ENCODE results near the gene ZNF407. TPM values are rescaled to one million over a fixed set of nuclear protein-coding genes. Genes with fewer than 3 reads are reported as not detected.

Gene ZNF407
- total and polyA plus RNA-seq, 7 donors, result 2.4 to 10.2 (median 7.9) TPM

DNA sequence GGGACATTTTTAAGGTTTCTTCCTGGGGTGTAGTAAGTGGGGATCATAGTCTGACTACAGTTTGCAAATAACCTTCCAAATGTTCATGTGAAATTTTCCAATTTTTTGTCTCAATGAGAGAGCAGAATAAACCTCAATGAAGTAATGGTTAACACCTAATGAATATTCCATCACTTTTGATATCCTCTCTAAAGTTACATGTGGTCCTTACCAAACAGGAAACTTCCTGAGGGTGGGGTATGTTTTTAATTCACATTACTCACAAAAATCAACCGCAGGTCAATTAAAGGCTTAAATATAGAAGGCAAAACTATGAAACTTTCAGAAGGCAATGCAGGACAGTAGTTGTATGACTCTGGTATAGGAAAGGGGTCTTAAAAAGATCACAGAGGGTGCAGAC is 13.2 kb downstream of the ZNF407 start:
- DNase-seq (no peak), ATAC-seq (no peak)
- TF ChIP-seq, protein P1, sequence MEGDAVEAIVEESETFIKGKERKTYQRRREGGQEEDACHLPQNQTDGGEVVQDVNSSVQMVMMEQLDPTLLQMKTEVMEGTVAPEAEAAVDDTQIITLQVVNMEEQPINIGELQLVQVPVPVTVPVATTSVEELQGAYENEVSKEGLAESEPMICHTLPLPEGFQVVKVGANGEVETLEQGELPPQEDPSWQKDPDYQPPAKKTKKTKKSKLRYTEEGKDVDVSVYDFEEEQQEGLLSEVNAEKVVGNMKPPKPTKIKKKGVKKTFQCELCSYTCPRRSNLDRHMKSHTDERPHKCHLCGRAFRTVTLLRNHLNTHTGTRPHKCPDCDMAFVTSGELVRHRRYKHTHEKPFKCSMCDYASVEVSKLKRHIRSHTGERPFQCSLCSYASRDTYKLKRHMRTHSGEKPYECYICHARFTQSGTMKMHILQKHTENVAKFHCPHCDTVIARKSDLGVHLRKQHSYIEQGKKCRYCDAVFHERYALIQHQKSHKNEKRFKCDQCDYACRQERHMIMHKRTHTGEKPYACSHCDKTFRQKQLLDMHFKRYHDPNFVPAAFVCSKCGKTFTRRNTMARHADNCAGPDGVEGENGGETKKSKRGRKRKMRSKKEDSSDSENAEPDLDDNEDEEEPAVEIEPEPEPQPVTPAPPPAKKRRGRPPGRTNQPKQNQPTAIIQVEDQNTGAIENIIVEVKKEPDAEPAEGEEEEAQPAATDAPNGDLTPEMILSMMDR (IDR thresholded peaks at IDR 0.05), result no peak
- Histone ChIP-seq H3K4me1 (peaks cover 6% of the 10 kb centered on the region), H3K9me3 (no peaks in the 10 kb centered on the region), H3K27ac (no peak overlapping the region), H3K36me3 (ENCODE audit: insufficient read depth in 1 of 2, low read depth in 1 of 2) (no peaks in the 10 kb centered on the region), H3K4me3 (no peak overlapping the region), H3K27me3 (ENCODE audit: insufficient read depth in 3 of 3, low read length in 2 of 3) (no peaks in the 10 kb centered on the region)
- intact Hi-C loops (cut with DNase I), result no loop called here
- WGBS, 3 donors, result 71 to 85% (median 79%) methylated on average over 1 of the region's 1 CpG

DNA sequence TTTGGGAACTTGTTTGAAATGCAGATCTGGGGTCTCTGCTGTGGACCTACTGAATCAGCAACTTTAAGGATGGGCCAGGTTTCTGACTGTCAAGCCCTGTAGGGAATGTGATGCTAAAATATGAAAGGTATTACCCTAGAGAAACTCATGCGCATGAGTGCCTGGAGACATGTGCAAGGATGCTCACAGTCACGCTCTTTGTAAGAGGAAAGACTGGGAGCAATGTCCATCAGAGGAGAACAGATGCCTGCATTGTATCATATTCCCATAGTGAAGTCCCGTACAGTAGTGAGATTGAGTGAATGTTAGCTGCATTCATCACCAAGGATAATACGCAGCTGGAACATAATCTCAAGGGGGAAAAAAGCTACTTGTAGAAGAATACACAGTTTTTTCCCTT is 14.1 kb downstream of the ZNF407 start:
- ATAC-seq, result no peak
- H3K4me3 ChIP-seq, result no peak overlapping the region
- WGBS, 3 donors, result 65 to 68% (median 68%) methylated on average over 4 of the region's 4 CpGs
- H3K36me3 ChIP-seq (ENCODE audit: insufficient read depth in 1 of 2, low read depth in 1 of 2), result no peaks in the 10 kb centered on the region
- TF ChIP-seq, protein P1 (IDR thresholded peaks at IDR 0.05), result no peak
- no peak for DNase-seq
- H3K27ac ChIP-seq, result no peak overlapping the region
- peaks cover 6% of the 10 kb centered on the region for H3K4me1 ChIP-seq
- no peaks in the 10 kb centered on the region for H3K9me3 ChIP-seq
- intact Hi-C loops (cut with DNase I), result no loop called here
- H3K27me3 ChIP-seq (ENCODE audit: insufficient read depth in 3 of 3, low read length in 2 of 3), result no peaks in the 10 kb centered on the region

DNA sequence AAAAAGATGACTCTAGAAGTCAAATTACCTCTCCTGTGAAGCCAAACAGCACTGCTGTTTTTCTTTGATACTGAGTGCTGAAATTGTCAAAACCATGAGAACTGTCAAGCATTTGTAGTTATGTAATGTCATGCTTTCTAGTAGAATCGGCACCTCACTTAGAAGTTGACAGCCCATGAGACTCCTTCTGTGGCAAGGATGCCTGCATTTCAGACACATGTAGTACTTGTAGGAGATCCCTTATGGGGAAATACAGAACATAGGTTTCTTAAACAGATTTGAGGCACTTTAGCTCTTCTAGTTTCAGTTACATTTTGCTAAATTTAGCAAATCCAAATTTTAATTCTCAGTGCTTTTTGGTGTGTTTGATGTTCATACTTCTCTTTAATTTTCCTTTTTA is 15.7 kb downstream of the ZNF407 start:
- WGBS, 3 donors, result 54 to 67% (median 59%) methylated on average over 1 of the region's 1 CpG
- intact Hi-C loops (cut with DNase I), result no loop called here
- no peak for ATAC-seq

DNA sequence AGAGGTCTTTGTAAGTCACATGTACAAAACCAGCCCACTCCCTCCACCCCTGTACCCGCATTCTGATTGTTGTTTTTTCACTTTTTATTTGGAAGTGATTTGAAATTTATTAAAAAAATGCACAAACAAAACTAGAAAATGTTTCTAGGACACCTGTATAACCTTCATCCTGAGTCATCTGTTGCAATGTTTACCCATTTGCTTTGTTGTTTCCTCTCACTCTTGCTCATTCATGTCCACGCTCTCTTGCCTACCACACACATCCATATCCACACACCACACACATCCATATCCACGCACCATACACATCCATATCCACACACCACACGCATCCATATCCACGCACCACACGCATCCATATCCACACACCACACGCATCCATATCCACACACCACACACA is 18.8 kb downstream of the ZNF407 start:
- TF ChIP-seq, protein P1 (IDR thresholded peaks at IDR 0.05), result no peak
- ATAC-seq, result no peak
- no peak for DNase-seq
- no peak overlapping the region for H3K27ac ChIP-seq
- H3K4me1 ChIP-seq, result peaks cover 6% of the 10 kb centered on the region
- WGBS, 3 donors, result 54 to 65% (median 63%) methylated on average over 7 of the region's 7 CpGs
- H3K36me3 ChIP-seq (ENCODE audit: insufficient read depth in 1 of 2, low read depth in 1 of 2), result no peaks in the 10 kb centered on the region
- H3K9me3 ChIP-seq, result no peaks in the 10 kb centered on the region
- H3K27me3 ChIP-seq (ENCODE audit: insufficient read depth in 3 of 3, low read length in 2 of 3), result no peaks in the 10 kb centered on the region
- intact Hi-C loops (cut with DNase I), result no loop called here
- no peak overlapping the region for H3K4me3 ChIP-seq

More for the DNA sequence above, 15.7 kb downstream of the ZNF407 start:
- H3K4me3 ChIP-seq, result no peak overlapping the region
- no peaks in the 10 kb centered on the region for H3K9me3 ChIP-seq
- TF ChIP-seq, protein P1 (IDR thresholded peaks at IDR 0.05), result no peak
- no peaks in the 10 kb centered on the region for H3K36me3 ChIP-seq (ENCODE audit: insufficient read depth in 1 of 2, low read depth in 1 of 2)
- DNase-seq, result no peak
- H3K4me1 ChIP-seq, result peaks cover 6% of the 10 kb centered on the region
- H3K27me3 ChIP-seq (ENCODE audit: insufficient read depth in 3 of 3, low read length in 2 of 3), result no peaks in the 10 kb centered on the region
- H3K27ac ChIP-seq, result no peak overlapping the region

DNA sequence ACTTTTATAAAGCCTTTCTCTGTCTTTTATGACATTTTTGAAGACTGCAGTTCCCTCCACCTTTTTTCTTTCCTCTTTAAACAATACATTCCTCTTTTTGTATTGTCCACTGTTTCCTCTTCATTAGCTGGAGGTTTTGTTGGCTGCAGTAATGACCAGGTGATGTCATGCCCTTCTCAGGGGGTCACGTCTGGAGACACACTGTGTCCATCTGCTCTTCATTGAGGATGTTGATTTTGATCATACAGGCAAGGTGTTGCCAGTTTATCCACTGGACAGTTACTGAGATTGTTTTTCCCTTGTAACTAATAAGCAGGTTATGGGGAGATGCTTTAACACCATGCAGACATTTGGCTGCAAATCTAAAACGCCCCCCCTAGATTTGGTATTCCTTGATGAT is 19.8 kb downstream of the ZNF407 start:
- no peaks in the 10 kb centered on the region for H3K36me3 ChIP-seq (ENCODE audit: insufficient read depth in 1 of 2, low read depth in 1 of 2)
- no peak overlapping the region for H3K4me3 ChIP-seq
- intact Hi-C loops (cut with DNase I), result no loop called here
- H3K27me3 ChIP-seq (ENCODE audit: insufficient read depth in 3 of 3, low read length in 2 of 3), result no peaks in the 10 kb centered on the region
- peaks cover 6% of the 10 kb centered on the region for H3K4me1 ChIP-seq
- H3K9me3 ChIP-seq, result no peaks in the 10 kb centered on the region
- WGBS, 3 donors, result 59 to 68% (median 67%) methylated on average over 2 of the region's 2 CpGs
- no peak overlapping the region for H3K27ac ChIP-seq
- no peak for ATAC-seq
- no peak for DNase-seq
- TF ChIP-seq, protein P1 (IDR thresholded peaks at IDR 0.05), result no peak

All from psoas muscle (tissue), 8 donors.